ENCODE data around the gene RAPGEF4. TPM values are rescaled to one million over a fixed set of nuclear protein-coding genes. Genes with fewer than 3 reads are reported as not detected.

Gene RAPGEF4
- total and polyA plus RNA-seq, 2 of the 13 experiments (the other 11 are each of a cell fraction or from before 2014, with no cell fraction given) = 0.78 to 0.91 TPM

- TF ChIP-seq NCOA1 (CRISPR knock-in tag; IDR thresholded peaks at IDR 0.05) = no peak
- peak; percentile 18; the same call in 1 of the 2 replicates for TF ChIP-seq CSRNP1 (CRISPR knock-in tag; IDR thresholded peaks at IDR 0.05)
- TF ChIP-seq, protein P1, sequence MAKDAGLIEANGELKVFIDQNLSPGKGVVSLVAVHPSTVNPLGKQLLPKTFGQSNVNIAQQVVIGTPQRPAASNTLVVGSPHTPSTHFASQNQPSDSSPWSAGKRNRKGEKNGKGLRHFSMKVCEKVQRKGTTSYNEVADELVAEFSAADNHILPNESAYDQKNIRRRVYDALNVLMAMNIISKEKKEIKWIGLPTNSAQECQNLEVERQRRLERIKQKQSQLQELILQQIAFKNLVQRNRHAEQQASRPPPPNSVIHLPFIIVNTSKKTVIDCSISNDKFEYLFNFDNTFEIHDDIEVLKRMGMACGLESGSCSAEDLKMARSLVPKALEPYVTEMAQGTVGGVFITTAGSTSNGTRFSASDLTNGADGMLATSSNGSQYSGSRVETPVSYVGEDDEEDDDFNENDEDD (CRISPR knock-in tag; IDR thresholded peaks at IDR 0.05; ENCODE audit: borderline replicate concordance) = peak; percentile 89
- TF ChIP-seq ZNF615 (CRISPR knock-in tag; IDR thresholded peaks at IDR 0.05; ENCODE audit: borderline replicate concordance) = no peak
- no peak for TF ChIP-seq THRA (CRISPR knock-in tag; IDR thresholded peaks at IDR 0.05; ENCODE audit: borderline replicate concordance)
- TF ChIP-seq ZNF205 (CRISPR knock-in tag; IDR thresholded peaks at IDR 0.05) = no peak
- no peak for TF ChIP-seq ZNF17 (CRISPR knock-in tag; IDR thresholded peaks at IDR 0.05)
- no peak for TF ChIP-seq CHCHD3 (CRISPR knock-in tag; IDR thresholded peaks at IDR 0.05)
- no peak for TF ChIP-seq ZZZ3 (CRISPR knock-in tag; IDR thresholded peaks at IDR 0.05; ENCODE audit: borderline replicate concordance)
- 0 out of 2 replicates have a peak, but pooled peaks have one; percentile 48 for TF ChIP-seq CAMTA2 (CRISPR knock-in tag; IDR thresholded peaks at IDR 0.05; ENCODE audit: borderline replicate concordance)
- TF ChIP-seq LCORL (IDR thresholded peaks at IDR 0.05) = no peak
- no peak for TF ChIP-seq LCORL (CRISPR knock-in tag; IDR thresholded peaks at IDR 0.05)
- no peak for TF ChIP-seq CREM (IDR thresholded peaks at IDR 0.05)
- no peak for TF ChIP-seq CREM (CRISPR knock-in tag; IDR thresholded peaks at IDR 0.05)
- TF ChIP-seq ZBTB26 (CRISPR knock-in tag; IDR thresholded peaks at IDR 0.05; ENCODE audit: borderline replicate concordance) = no peak
- TF ChIP-seq, protein P2, sequence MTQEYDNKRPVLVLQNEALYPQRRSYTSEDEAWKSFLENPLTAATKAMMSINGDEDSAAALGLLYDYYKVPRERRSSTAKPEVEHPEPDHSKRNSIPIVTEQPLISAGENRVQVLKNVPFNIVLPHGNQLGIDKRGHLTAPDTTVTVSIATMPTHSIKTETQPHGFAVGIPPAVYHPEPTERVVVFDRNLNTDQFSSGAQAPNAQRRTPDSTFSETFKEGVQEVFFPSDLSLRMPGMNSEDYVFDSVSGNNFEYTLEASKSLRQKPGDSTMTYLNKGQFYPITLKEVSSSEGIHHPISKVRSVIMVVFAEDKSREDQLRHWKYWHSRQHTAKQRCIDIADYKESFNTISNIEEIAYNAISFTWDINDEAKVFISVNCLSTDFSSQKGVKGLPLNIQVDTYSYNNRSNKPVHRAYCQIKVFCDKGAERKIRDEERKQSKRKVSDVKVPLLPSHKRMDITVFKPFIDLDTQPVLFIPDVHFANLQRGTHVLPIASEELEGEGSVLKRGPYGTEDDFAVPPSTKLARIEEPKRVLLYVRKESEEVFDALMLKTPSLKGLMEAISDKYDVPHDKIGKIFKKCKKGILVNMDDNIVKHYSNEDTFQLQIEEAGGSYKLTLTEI (CRISPR knock-in tag; conservative IDR thresholded peaks at IDR 0.05) = no peak
- TF ChIP-seq ZNF18 (CRISPR knock-in tag; IDR thresholded peaks at IDR 0.05; ENCODE audit: insufficient replicate concordance) = peak; percentile 64
- TF ChIP-seq TMF1 (CRISPR knock-in tag; IDR thresholded peaks at IDR 0.05; ENCODE audit: low read depth) = peak; percentile 76; the same call in 1 of the 2 replicates
- no peak for TF ChIP-seq ZNF547 (CRISPR knock-in tag; IDR thresholded peaks at IDR 0.05)
- no peak for TF ChIP-seq EHMT2 (IDR thresholded peaks at IDR 0.05; ENCODE audit: borderline replicate concordance, low read depth, low read length)
Observed at GRCh38 chr2:173075781-173076580, 340.3 kb downstream of the RAPGEF4 start, which contains the start of gene MAP3K20 (continued).

Measured in HepG2 (cell line).